DMS53 treated with DMSO at 0.1 percent for 48 hours (cell line): Measurements from ENCODE around the gene KIRREL1.
A peak's percentile ranks its signal among the peaks of the same experiment; 100 is the strongest.

Experiments
- DNase-seq: peaks from one replicate; lab custom pipeline; 2025; ENCODE audit not compliant: unreplicated experiment; lab: John Stamatoyannopoulos, UW

Gene KIRREL1

GRCh38 chr1:158027508-158027907 lies 34.1 kb downstream of the KIRREL1 start:
- no peak for DNase-seq

- no peak for DNase-seq
Measured at GRCh38 chr1:158028969-158029368, 35.5 kb downstream of the KIRREL1 start.

- no peak for DNase-seq
Measured at GRCh38 chr1:158035014-158035413, 41.6 kb downstream of the KIRREL1 start.

GRCh38 chr1:158035976-158036583 lies 42.6 kb downstream of the KIRREL1 start:
- DNase-seq = peak; percentile 33

- no peak for DNase-seq
Measured at GRCh38 chr1:158037008-158037865, 43.8 kb downstream of the KIRREL1 start.

GRCh38 chr1:158037866-158038359 lies 44.5 kb downstream of the KIRREL1 start:
- DNase-seq = no peak

GRCh38 chr1:158038793-158039192 lies 45.3 kb downstream of the KIRREL1 start:
- DNase-seq = no peak

- no peak for DNase-seq
Measured at GRCh38 chr1:158039380-158039779, 45.9 kb downstream of the KIRREL1 start.

GRCh38 chr1:158040323-158040722 lies 46.9 kb downstream of the KIRREL1 start:
- DNase-seq = no peak

GRCh38 chr1:158043232-158043631 lies 49.8 kb downstream of the KIRREL1 start:
- DNase-seq = no peak

GRCh38 chr1:158045639-158046038 lies 52.2 kb downstream of the KIRREL1 start:
- DNase-seq = no peak

- no peak for DNase-seq
Measured at GRCh38 chr1:158046715-158047510, 53.5 kb downstream of the KIRREL1 start.

- DNase-seq = no peak
Measured at GRCh38 chr1:158048371-158049067, 55.1 kb downstream of the KIRREL1 start.

GRCh38 chr1:158049853-158050252 lies 56.4 kb downstream of the KIRREL1 start:
- DNase-seq = no peak

GRCh38 chr1:158053276-158053675 lies 59.8 kb downstream of the KIRREL1 start:
- DNase-seq = no peak

- no peak for DNase-seq
Measured at GRCh38 chr1:158054721-158055120, 61.3 kb downstream of the KIRREL1 start.

- no peak for DNase-seq
Measured at GRCh38 chr1:158055854-158056253, 62.4 kb downstream of the KIRREL1 start.

- no peak for DNase-seq
Measured at GRCh38 chr1:158056498-158056897, 63.1 kb downstream of the KIRREL1 start.

GRCh38 chr1:158058237-158058985 lies 65.0 kb downstream of the KIRREL1 start:
- no peak for DNase-seq

GRCh38 chr1:158059984-158060383 lies 66.5 kb downstream of the KIRREL1 start:
- no peak for DNase-seq
